HFF-Myc (cell line): ENCODE data around the gene BIK.

Experiments
- DNase-seq: peaks from one replicate; pipeline ENCODE4 v3.0.0-alpha.2; 2011; ENCODE audit warnings: low read depth; ENCODE audit errors: extremely low read depth
- H3K4me3 ChIP-seq: replicated peaks from 2 replicates; pipeline ENCODE4 v1.5.1; 2011; ENCODE audit warnings: low read depth, mild to moderate bottlenecking, control low read depth, low read length
- CTCF ChIP-seq: IDR thresholded peaks from 2 replicates; pipeline ENCODE4 v1.5.1; 2012; ENCODE audit warnings: mild to moderate bottlenecking, low read depth, low read length, control low read depth; ENCODE audit errors: missing control alignments

BIK gene

GRCh38 chr22:43160497-43161126, 50.1 kb downstream of the BIK start:
- H3K4me3 ChIP-seq, result no peak overlapping the region
- DNase-seq, result no peak
- TF ChIP-seq CTCF, result no peak

GRCh38 chr22:43162412-43163150, 52.0 kb downstream of the BIK start:
- DNase-seq, result no peak
- H3K4me3 ChIP-seq, result no peak overlapping the region
- TF ChIP-seq CTCF, result no peak

- TF ChIP-seq CTCF, result no peak
- DNase-seq, result no peak
- no peak overlapping the region for H3K4me3 ChIP-seq
Observed at GRCh38 chr22:43163241-43163795, 52.8 kb downstream of the BIK start.

- H3K4me3 ChIP-seq, result no peak overlapping the region
- DNase-seq, result no peak
- no peak for TF ChIP-seq CTCF
Observed at GRCh38 chr22:43164636-43165035, 54.1 kb downstream of the BIK start.

- TF ChIP-seq CTCF, result no peak
- no peak overlapping the region for H3K4me3 ChIP-seq
- no peak for DNase-seq
Observed at GRCh38 chr22:43166132-43166930, 55.8 kb downstream of the BIK start.

GRCh38 chr22:43167001-43167589, 56.5 kb downstream of the BIK start:
- no peak for DNase-seq
- H3K4me3 ChIP-seq, result no peak overlapping the region
- no peak for TF ChIP-seq CTCF
